Measurements from ENCODE around the gene GNB5. TPM values are rescaled to one million over a fixed set of nuclear protein-coding genes. Genes with fewer than 3 reads are reported as not detected.

Gene GNB5
- total RNA-seq, 2 experiments from 2014 or later = 11.8 to 19.6 TPM

DNA sequence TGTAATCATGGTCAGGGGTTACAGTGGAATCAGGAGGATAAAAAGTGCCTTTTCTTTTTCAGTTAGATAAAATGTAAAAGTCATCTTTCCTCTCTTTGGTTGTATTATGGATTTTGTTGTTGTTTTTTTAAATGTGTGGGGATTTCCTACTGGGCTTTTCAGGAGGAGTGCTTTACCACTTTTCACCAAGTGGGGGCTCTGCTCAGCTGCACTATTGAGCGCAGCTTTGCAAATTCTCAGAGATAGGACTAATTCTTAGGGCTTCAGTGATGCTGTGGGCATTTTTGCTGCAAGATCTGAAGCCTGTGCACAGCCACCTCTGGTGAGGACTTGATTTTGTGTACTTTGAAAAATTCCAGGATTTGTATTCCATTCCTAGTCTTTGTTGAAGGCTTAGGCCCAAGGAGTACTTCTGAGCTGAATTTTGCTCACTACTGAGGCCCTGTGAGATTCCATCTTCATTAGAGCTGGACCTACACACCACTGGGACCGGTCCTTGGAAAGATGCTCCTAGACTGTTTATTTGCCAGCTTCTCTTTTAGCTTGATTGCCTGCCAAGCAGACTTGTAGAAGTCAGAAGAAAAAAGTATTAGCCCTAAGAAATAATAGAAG is 7.5 kb downstream of the GNB5 start:
- POLR2A ChIA-PET = no interaction called here
- peak; percentile 52 for DNase-seq
- intact Hi-C loops (cut with DNase I, micrococcal nuclease) = loop anchor here in 1 of 2 experiments (5.0 kb wide), 1 partner anchor 44 kb away; no protein-coding TSS in a partner anchor
- H3K27me3 Mint-ChIP-seq = no peaks in the 10 kb centered on the region
- H3K36me3 Mint-ChIP-seq (ENCODE audit: low read depth) = no peaks in the 10 kb centered on the region
- peaks cover 2% of the 10 kb centered on the region for H3K9me3 Mint-ChIP-seq (ENCODE audit: low read depth)
- ATAC-seq = no peak
- H3K4me1 Mint-ChIP-seq = peaks cover 11% of the 10 kb centered on the region
- H3K4me3 Mint-ChIP-seq = no peak overlapping the region
- CTCF ChIA-PET = interaction anchor here (0.8 to 2.9 kb wide), 21 partner anchors 10 to 552 kb away, joined by 3 to 19 read pairs (median 3); no protein-coding TSS in a partner anchor
- H3K27ac Mint-ChIP-seq = no peak overlapping the region

DNA sequence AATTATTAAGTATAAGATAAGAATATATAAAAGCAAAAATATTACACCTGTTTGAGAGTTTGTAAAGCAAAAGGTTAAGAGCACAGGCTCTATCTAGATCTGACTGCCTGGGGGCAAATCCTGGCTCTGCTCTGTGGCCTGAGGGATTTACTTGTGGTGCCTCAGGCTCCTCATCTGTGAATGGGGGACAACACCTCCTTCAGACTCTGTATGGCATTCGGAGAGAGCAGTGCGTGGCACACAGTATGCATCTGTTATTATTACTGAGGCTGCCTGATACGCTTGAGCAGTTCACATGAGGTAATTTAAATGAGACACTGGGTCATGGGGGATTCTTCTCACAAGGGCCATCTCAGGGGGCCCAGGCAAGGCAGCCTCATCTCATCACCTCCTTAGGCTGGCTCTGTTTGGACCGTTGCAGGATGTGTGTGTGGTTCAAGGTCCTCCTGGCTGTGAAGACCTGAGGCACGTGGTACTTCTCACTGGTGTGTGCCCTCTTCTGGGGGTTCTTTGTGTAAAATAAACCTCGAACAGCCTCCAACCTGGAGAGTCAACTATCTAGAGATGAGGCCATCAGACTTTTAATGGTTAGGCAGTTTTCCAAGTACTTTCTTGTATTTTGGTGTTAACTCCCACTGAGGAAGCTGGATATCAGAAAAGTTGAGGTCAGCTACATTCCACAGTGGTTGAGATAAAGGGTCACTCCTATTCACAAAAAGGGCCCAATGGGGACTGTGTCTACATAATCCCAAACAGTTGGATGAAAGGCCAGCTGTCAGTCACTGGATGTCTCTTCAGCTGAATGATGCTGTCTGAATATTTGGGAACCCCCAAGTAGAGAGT is 9.0 kb downstream of the GNB5 start:
- ATAC-seq (no peak), DNase-seq (no peak)
- Mint-ChIP-seq H3K36me3 (ENCODE audit: low read depth) (no peaks in the 10 kb centered on the region), H3K9me3 (ENCODE audit: low read depth) (peaks cover 2% of the 10 kb centered on the region), H3K27me3 (no peaks in the 10 kb centered on the region), H3K4me3 (no peak overlapping the region), H3K27ac (no peak overlapping the region), H3K4me1 (peaks cover 19% of the 10 kb centered on the region)
- ChIA-PET CTCF (interaction anchor here (0.6 to 1.0 kb wide), 4 partner anchors 11 to 45 kb away, joined by 3 to 4 read pairs (median 4); no protein-coding TSS in a partner anchor), POLR2A (no interaction called here)
- intact Hi-C loops (cut with DNase I, micrococcal nuclease) = loop anchor here in 1 of 2 experiments (5.0 kb wide), 1 partner anchor 45 kb away; no protein-coding TSS in a partner anchor

DNA sequence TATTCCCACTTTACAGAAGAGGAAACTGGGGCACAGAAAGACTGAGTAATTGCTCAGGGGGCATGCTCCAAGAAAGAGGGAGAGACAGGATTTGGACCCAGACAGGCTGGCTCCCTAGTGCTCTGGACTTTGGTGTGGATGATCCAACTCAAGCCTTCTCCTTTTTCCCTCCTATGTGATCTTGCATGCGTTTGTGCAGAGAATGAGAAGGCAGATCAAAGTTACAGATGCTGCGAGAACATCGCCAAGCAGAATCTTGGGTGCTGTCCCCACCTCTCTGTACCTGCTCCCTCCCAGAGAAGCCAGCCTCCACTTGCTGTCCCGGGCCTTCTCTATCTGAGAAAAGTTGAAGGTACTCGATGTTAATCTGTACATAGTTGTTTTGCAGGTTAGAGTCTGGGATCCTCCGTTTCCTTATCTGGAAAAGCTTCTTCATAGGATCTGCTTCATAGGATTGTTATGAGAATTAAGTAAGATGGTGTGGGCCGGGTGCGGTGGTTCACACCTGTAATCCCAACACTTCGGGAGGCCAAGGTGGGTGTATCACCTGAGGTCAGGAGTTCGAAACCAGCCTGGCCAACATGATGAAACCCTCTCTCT is 10.2 kb downstream of the GNB5 start:
- H3K4me3 Mint-ChIP-seq = peak overlapping the region; percentile 78
- intact Hi-C loops (cut with DNase I, micrococcal nuclease) = loop anchor here (1.0 to 5.0 kb wide), 3 partner anchors 27 to 445 kb away; no protein-coding TSS in a partner anchor
- ATAC-seq = no peak
- peaks cover 2% of the 10 kb centered on the region for H3K9me3 Mint-ChIP-seq (ENCODE audit: low read depth)
- DNase-seq = no peak
- peaks cover 22% of the 10 kb centered on the region for H3K4me1 Mint-ChIP-seq
- no peaks in the 10 kb centered on the region for H3K27me3 Mint-ChIP-seq
- POLR2A ChIA-PET = no interaction called here
- H3K36me3 Mint-ChIP-seq (ENCODE audit: low read depth) = no peaks in the 10 kb centered on the region
- CTCF ChIA-PET = interaction anchor here (0.6 to 4.3 kb wide), 4 partner anchors 25 to 263 kb away, joined by 3 to 17 read pairs (median 3); no protein-coding TSS in a partner anchor
- no peak overlapping the region for H3K27ac Mint-ChIP-seq

DNA sequence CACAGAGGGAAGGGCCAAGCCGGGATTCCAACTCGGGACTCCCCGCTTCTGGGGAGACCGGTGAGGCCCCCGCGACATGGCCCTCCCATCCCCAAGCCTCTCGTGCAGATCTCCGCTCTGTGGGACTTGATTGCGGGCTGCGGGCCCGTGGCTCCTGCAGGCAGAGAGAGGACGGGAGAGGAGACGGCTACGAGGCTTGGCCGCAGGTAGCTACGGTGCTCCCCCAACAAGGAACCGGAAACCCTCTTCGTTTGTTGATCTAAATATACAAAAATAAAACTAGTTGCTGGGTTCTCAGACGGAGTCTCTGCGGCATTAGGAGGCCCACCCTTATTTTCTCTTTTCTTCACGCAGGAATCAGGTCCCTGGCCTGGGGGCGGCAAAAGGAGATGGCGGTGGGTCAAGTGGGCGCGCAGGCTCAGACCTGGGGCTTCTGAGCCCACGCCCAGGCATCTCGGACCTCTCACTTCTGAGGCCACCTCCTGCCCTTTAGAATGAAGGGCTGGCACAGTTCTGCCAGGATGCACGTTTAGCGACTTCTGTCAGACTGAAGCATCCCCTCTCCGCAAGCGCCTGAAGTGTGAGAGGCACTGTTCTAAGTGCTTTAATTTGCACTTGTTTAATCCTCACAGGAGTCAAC is 10.9 kb downstream of the GNB5 start:
- peak overlapping the region; percentile 70 for H3K27ac Mint-ChIP-seq
- ATAC-seq (peak; percentile 21), DNase-seq (peak; percentile 53)
- H3K4me1 Mint-ChIP-seq = peaks cover 22% of the 10 kb centered on the region
- no peaks in the 10 kb centered on the region for H3K36me3 Mint-ChIP-seq (ENCODE audit: low read depth)
- H3K4me3 Mint-ChIP-seq = peak overlapping the region; percentile 78
- ChIA-PET POLR2A (interaction anchor here (1.5 kb wide), 1 partner anchor 34 kb away, joined by 3 read pairs; no protein-coding TSS in a partner anchor), CTCF (interaction anchor here (0.6 to 4.3 kb wide), 6 partner anchors 9 to 291 kb away, joined by 3 to 17 read pairs (median 6); no protein-coding TSS in a partner anchor)
- H3K9me3 Mint-ChIP-seq (ENCODE audit: low read depth) = peaks cover 2% of the 10 kb centered on the region
- intact Hi-C loops (cut with DNase I, micrococcal nuclease) = loop anchor here (1.0 to 5.0 kb wide), 3 partner anchors 28 to 444 kb away; no protein-coding TSS in a partner anchor
- no peaks in the 10 kb centered on the region for H3K27me3 Mint-ChIP-seq

DNA sequence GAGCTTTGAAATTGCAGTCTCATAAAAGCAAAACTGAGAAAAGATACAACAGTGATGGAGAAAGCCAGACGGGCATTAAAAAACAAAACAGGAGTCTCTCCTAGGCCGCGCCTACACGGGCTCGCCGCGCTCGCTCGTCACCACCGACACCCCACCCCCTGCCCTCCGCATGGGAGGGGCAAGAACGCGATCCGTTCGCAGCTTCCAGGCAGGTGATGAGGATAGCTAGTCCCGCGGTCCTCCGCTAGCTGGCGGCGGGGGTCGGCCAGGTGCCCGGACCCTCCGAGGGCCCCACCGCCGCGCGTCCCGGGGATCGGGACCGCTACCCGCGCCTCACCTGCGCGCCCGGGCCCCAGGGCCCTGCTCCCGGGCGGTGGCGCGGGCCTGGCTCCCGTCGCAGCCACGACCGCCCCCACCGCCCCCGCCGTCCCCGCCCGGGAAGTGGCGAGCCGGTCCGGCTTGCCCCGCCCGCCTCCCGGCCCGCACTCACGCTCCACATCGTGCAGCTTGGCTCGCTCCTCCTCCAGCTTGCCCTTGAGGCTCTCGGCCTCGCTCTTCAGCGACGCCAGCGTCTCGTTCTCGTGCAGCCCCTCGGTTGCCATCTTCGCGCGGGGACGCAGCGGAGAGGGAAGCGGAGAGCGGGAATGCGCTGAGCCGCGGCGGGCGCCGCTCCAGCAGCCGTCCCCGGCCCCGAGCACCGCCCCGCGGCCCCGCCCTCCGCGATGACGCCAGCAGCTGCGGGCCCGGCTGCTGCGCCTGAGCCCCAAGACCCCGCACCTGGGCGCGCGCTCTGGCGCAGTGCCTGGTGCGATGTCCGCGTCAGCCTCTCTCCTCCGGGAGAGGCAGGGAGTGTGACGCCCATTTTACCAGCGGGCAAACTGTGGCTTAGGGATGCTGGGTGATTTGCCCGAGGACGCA is 11.7 kb downstream of the GNB5 start:
- Mint-ChIP-seq H3K9me3 (ENCODE audit: low read depth) (peaks cover 2% of the 10 kb centered on the region), H3K27me3 (no peaks in the 10 kb centered on the region), H3K4me3 (peak overlapping the region; percentile 82), H3K27ac (peak overlapping the region; percentile 97), H3K36me3 (ENCODE audit: low read depth) (no peaks in the 10 kb centered on the region), H3K4me1 (peaks cover 22% of the 10 kb centered on the region)
- POLR2A ChIA-PET = interaction anchor here (0.6 to 1.5 kb wide), 4 partner anchors 35 to 287 kb away, joined by 3 to 5 read pairs (median 4); partner anchors contain the start of gene LEO1
- DNase-seq (peak; percentile 93), ATAC-seq (peak; percentile 89)
- CTCF ChIA-PET = interaction anchor here (0.6 to 4.3 kb wide), 14 partner anchors 9 to 555 kb away, joined by 3 to 23 read pairs (median 5); partner anchors contain the start of gene LEO1
- intact Hi-C loops (cut with DNase I, micrococcal nuclease) = loop anchor here (1.0 to 5.0 kb wide), 9 partner anchors 29 to 499 kb away; partner anchors contain the start of genes LEO1 (in 2 of the 2), ARPP19 (in 1 of the 2), ATOSA (in 1 of the 2) and MAPK6 (in 1 of the 2)

DNA sequence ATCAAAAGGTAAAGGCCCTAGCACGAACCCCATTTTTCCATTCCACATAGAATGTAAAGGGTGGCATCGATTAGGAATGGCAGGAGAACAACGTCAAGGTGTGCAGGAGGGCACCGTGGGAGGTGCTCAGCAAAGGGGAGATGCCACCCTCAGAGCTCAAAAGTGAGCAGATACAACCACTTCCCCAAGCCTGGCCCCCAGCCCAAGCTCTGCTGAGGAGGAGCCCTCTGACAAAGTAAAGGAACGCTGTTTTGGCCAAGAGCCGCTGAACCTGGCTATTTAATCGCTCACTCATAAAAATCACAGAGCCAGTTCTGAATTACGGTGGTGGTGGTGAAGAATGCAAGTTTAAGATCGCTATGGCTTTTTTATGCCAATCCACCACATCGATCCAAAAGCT is 12.4 kb downstream of the GNB5 start:
- Mint-ChIP-seq H3K27me3 (no peaks in the 10 kb centered on the region), H3K9me3 (ENCODE audit: low read depth) (peaks cover 2% of the 10 kb centered on the region), H3K36me3 (ENCODE audit: low read depth) (no peaks in the 10 kb centered on the region), H3K4me1 (peaks cover 22% of the 10 kb centered on the region), H3K27ac (peak overlapping the region; percentile 97), H3K4me3 (peak overlapping the region; percentile 82)
- intact Hi-C loops (cut with DNase I, micrococcal nuclease) = loop anchor here (1.0 to 5.0 kb wide), 6 partner anchors 48 to 500 kb away; partner anchors contain the start of genes LEO1 (in 2 of the 2), ARPP19 (in 1 of the 2), ATOSA (in 1 of the 2) and MAPK6 (in 1 of the 2)
- ChIA-PET POLR2A (interaction anchor here (0.6 to 1.5 kb wide), 5 partner anchors 36 to 1201 kb away, joined by 3 to 5 read pairs (median 4); partner anchors contain the start of gene LEO1), CTCF (interaction anchor here (0.6 to 4.3 kb wide), 12 partner anchors 8 to 556 kb away, joined by 3 to 23 read pairs (median 6); partner anchors contain the start of gene LEO1)
- DNase-seq (peak; percentile 26), ATAC-seq (no peak)

DNA sequence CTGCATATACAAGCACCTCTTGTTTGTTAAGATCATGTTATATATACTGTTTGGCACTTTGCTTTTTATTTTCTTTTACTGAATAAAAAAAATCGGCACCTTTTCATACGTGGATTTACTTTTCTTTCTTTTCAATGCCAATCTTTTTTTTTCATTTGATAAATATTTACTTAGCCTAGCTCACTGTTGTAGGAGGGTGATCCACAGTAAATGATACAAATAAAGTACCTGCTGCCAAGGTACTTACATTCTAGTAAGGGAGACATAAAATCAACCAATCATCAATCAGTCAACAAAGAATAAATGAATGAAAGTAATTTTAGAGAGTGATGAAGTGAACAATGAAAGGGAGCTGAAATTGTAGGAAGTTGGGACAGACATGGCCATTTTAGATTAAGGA is 18.3 kb downstream of the GNB5 start:
- Mint-ChIP-seq H3K27me3 (no peaks in the 10 kb centered on the region), H3K4me3 (no peak overlapping the region), H3K27ac (no peak overlapping the region), H3K36me3 (ENCODE audit: low read depth) (no peaks in the 10 kb centered on the region), H3K4me1 (peaks cover 18% of the 10 kb centered on the region), H3K9me3 (ENCODE audit: low read depth) (no peaks in the 10 kb centered on the region)
- POLR2A ChIA-PET = no interaction called here
- CTCF ChIA-PET = interaction anchor here (0.8 to 0.9 kb wide), 2 partner anchors 36 to 201 kb away, joined by 3 read pairs; partner anchors contain the start of gene LEO1
- intact Hi-C loops (cut with DNase I, micrococcal nuclease) = no loop called here
- DNase-seq (no peak), ATAC-seq (no peak)

DNA sequence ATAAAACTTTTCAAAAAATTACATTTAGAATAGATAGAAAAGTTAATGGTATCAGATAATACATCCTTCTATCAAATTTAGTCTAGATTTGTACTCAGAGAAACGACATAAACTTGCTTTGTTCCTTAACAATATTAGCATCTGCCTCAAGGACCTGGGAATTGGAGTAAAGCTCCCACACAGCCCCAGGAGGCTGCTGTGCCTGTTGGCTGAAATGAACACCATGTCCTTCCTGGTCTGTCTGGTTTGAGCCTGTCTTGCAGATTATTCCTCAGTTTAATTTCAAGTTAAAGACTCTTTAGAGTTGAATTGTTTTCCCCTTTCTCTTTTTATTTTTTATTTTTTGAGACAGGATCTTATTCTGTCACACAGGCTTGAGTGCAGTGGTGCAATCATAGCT is 19.4 kb downstream of the GNB5 start:
- Mint-ChIP-seq H3K9me3 (ENCODE audit: low read depth) (no peaks in the 10 kb centered on the region), H3K36me3 (ENCODE audit: low read depth) (no peaks in the 10 kb centered on the region), H3K4me1 (peaks cover 15% of the 10 kb centered on the region), H3K27me3 (no peaks in the 10 kb centered on the region), H3K4me3 (no peak overlapping the region), H3K27ac (no peak overlapping the region)
- ChIA-PET POLR2A (interaction anchor here (0.7 kb wide), 1 partner anchor 338 kb away, joined by 4 read pairs; no protein-coding TSS in a partner anchor), CTCF (interaction anchor here (0.6 to 2.2 kb wide), 7 partner anchors 8 to 316 kb away, joined by 3 to 9 read pairs (median 4); no protein-coding TSS in a partner anchor)
- DNase-seq = no peak
- no peak for ATAC-seq
- intact Hi-C loops (cut with DNase I, micrococcal nuclease) = no loop called here

DNA sequence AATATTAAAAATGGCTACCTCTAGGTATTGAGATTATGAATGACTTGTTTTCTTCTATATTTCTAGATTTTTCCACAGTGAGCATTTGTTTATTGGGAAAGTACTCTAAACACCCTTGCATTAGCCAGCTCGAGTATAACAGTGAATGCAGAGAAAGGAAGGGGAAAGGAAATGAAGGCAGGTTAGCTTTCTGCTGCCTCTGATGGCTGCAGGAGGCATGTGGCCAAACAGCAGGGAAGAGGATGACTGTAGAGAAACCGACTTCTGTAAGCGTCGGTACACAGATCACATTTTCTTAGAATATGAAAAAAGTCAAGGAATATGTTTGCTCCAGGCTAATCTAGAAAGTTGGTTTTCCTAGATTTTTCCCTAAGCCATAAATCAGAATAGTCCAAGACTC is 19.8 kb downstream of the GNB5 start:
- intact Hi-C loops (cut with DNase I, micrococcal nuclease) = no loop called here
- H3K27ac Mint-ChIP-seq = no peak overlapping the region
- H3K4me3 Mint-ChIP-seq = no peak overlapping the region
- no peaks in the 10 kb centered on the region for H3K9me3 Mint-ChIP-seq (ENCODE audit: low read depth)
- DNase-seq (peak; percentile 39), ATAC-seq (peak; percentile 78)
- peaks cover 15% of the 10 kb centered on the region for H3K4me1 Mint-ChIP-seq
- no peaks in the 10 kb centered on the region for H3K36me3 Mint-ChIP-seq (ENCODE audit: low read depth)
- H3K27me3 Mint-ChIP-seq = no peaks in the 10 kb centered on the region
- CTCF ChIA-PET = interaction anchor here (0.7 to 2.2 kb wide), 10 partner anchors 8 to 154 kb away, joined by 3 to 9 read pairs (median 4); no protein-coding TSS in a partner anchor
- POLR2A ChIA-PET = interaction anchor here (0.5 kb wide), 1 partner anchor 292 kb away, joined by 3 read pairs; no protein-coding TSS in a partner anchor

Measured in activated CD4-positive, alpha-beta T cell treated with anti-CD3 and anti-CD28 coated beads for 36 hours (primary cell).